GM18861 (cell line): ENCODE results near the gene MCM9.
"Not testable (repeated sequence)": the region's sequence is repeated elsewhere in the genome, so short reads cannot be mapped to it uniquely, and the experiment has no call there.

Experiments
- ATAC-seq: cut with Tn5 transposase; IDR thresholded peaks from one replicate; pipeline ENCODE4 v1.9.1; 2021; ENCODE audit not compliant: unreplicated experiment

Gene MCM9

GRCh38 chr6:118775381-118775780 lies 159.6 kb downstream of the MCM9 start:
- no peak for ATAC-seq

DNA sequence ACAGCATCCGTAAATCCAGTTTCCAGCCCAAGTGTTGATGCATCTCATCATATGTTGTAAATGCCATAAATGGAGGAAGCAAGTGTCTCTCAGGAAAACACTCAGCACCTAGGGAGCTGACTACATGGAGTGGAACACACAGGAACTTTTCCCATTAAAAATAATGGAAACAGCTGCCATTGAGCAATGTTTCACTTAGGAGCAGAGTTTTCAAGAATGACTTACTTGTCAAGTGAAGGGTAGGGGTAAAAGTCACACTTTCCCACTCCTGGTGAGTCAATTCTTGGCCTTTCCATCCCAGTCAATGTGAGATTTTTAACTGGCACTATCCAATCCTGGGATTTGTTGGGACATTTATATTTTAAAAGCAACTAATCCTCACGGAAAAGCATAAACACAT lies 160.4 kb downstream of the MCM9 start:
- no peak for ATAC-seq

GRCh38 chr6:118772886-118773285 lies 162.1 kb downstream of the MCM9 start:
- no peak for ATAC-seq

DNA sequence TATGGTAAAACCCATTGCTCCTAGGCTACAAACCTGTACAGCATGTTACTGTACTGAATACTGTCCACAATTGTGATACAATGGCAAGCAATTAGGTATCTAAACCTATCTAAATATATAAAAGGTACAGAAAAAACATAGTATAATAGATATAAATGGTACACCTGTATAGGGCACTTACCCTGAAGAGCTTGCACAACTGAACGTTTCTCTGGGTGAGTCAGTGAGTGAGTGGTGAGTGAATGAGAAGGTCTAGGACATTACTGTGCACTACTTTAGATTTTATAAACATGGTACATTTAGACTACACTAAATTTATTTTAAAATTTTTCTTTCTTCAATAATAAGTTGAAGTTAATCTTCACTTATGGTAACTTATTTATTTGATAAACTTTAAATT lies 163.7 kb downstream of the MCM9 start:
- no peak for ATAC-seq

GRCh38 chr6:118770835-118771234 lies 164.1 kb downstream of the MCM9 start:
- no peak for ATAC-seq

DNA sequence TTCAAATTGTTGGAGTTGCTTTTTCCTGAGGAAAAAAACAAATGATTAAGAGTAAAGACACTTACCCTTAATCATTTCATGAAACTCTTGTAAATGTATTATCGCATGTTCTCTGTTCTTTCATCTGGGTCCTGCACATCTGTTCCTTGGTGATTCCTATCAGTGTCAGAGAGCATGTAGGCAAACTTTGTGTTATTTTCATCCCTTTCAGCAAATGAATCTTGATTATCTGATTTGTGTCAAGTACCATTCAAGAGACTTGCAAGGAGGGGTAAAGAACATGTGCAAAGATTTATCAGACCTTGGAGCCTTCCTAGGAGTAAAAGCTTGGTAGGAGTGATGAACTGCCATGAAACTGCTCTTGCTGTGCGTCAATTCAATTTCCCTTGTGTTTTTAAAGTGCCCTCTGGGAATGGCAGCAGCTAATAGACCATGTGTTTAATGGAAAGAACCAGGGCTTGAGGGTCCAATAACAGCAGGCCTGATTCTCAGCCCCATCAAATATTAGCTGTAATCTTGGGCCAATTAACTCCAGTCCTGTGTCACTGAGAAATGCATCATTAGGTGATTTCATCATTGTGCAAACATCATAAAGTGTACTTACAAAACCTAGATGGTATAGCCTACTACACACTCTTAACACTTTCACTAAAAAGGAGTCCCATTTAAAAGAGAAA lies 164.7 kb downstream of the MCM9 start:
- ATAC-seq: no peak

DNA sequence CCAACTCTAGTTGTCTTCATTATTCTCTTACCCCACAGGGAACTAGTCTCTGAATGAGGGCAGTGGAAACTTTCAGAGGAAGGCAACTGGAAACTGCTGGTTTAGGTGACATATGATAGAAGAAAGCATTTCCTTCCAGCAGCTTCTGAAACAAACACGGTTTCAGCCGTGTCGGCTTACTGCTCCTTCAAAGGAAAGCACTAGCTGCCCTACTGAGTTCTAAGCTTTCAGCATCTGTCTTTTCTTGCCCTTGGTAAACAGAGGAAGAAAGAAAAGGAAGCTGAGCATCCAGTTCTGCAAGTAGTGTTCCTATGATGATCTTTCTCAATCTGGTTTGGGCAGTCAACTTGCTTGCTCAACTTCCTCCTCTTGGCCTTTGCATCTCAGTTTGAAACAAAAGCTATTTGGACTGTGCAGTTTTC lies 166.0 kb downstream of the MCM9 start:
- no peak for ATAC-seq

- ATAC-seq: no peak
Measured at GRCh38 chr6:118768441-118768840, 166.5 kb downstream of the MCM9 start.

DNA sequence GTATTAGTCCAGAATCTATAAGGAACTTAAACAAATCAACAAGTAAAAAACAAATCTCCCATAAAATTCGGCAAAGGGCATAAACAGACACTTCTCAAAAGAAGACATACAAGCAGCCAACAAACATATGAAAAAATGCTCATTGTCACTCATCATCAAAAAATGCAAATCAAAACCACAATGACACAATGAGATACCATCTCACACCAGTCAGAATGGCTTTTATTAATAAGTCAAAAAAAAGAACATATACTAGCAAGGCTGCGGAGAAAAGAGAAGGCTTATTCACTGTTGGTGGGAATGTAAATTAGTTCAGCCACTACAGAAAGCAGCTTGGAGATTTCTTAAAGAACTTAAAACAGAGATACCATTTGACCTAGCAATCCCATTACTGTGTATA lies 169.6 kb downstream of the MCM9 start:
- not testable (repeated sequence) for ATAC-seq

GRCh38 chr6:118764766-118765165 lies 170.2 kb downstream of the MCM9 start:
- ATAC-seq: no peak
